OCI-LY1 (cell line): ENCODE results near the gene SLC6A16.

Experiments
- CTCF ChIP-seq: fragments of 200-600 bp; sonication (generic), shearing (Covaris generic); IDR thresholded peaks from 2 replicates; pipeline ENCODE4 v1.5.1; 2017; ENCODE audit warnings: mild to moderate bottlenecking, antibody characterized with exemption, low read length, moderate library complexity, mixed read lengths
- EZH2 ChIP-seq: fragments of 200-600 bp; sonication (generic), shearing (Covaris generic); IDR thresholded peaks from 2 replicates; pipeline ENCODE4 v1.8.0; 2017; ENCODE audit warnings: borderline replicate concordance, mixed run types, mild to moderate bottlenecking, antibody characterized with exemption, low read length, moderate library complexity, mixed read lengths

- TF ChIP-seq CTCF (no peak), EZH2 (no peak)
These were observed 81.3 kb downstream of the SLC6A16 start for GRCh38 chr19:49243726-49244125.
